Endothelial cell of umbilical vein (primary cell): ENCODE measurements around the gene IGSF1. TPM values are rescaled to one million over a fixed set of nuclear protein-coding genes. Genes with fewer than 3 reads are reported as not detected.

Experiments
- BruUV-seq: library from RNA; stranded (reverse); fragments of 400-500 nt; replicated peaks from 2 replicates; lab custom pipeline; 2021; lab: Mats Ljungman, UMichigan
- CTCF ChIA-PET: fragments of 300-600, 350-600 bp; sonication (Branson Sonifier 250); formaldehyde crosslinking; loops from one replicate; lab custom pipeline; 2021; ENCODE audit warnings: antibody characterized with exemption, inconsistent platforms; lab: Charles Lee
- POLR2A ChIA-PET: fragments of 300-600, 350-600 bp; sonication (Branson Sonifier 250); formaldehyde crosslinking; loops from one replicate; lab custom pipeline; 2021; ENCODE audit warnings: antibody characterized with exemption, inconsistent platforms; lab: Charles Lee
- DNase-seq: peaks from one replicate; pipeline ENCODE4 v3.0.0-alpha.2; 2011; ENCODE audit warnings: low read depth, low spot score
- FAIRE-seq: peaks from 2 replicates; lab custom pipeline; 2011; peaks lifted over from hg19 to GRCh38; lab: Jason Lieb, UNC
- H2AFZ ChIP-seq: 2 replicates; pipeline ENCODE4 v1.6.0; 2012; ENCODE audit warnings: low read depth, low read length, control low read depth, inconsistent platforms
- H3K27ac ChIP-seq: 2 replicates; pipeline ENCODE4 v1.5.1; 2011; ENCODE audit warnings: low read depth, mild to moderate bottlenecking, control low read depth, low read length, moderate library complexity; ENCODE audit not compliant: insufficient read depth
- H3K27me3 ChIP-seq, 2 experiments: 2 replicates each; pipeline versions ENCODE4 v1.6.0 to v1.6.1; 2011; ENCODE audit warnings: low read length in 2 of 2, mixed read lengths in 1 of 2; ENCODE audit not compliant: control insufficient read depth in 2 of 2, insufficient read depth in 2 of 2
- H3K36me3 ChIP-seq, 2 experiments: 2 replicates in 1 of 2; 3 replicates in 1 of 2; pipeline ENCODE4 v1.5.1; 2011; ENCODE audit warnings: low read length in 2 of 2, mild to moderate bottlenecking in 1 of 2, moderate library complexity in 1 of 2; ENCODE audit not compliant: control insufficient read depth in 2 of 2, insufficient read depth in 2 of 2; ENCODE audit errors: extremely low read depth in 1 of 2
- H3K4me1 ChIP-seq: 3 replicates; pipeline ENCODE4 v1.5.1; 2011; ENCODE audit warnings: mild to moderate bottlenecking, low read length; ENCODE audit not compliant: control insufficient read depth, insufficient read depth; ENCODE audit errors: extremely low read depth
- H3K4me2 ChIP-seq: 2 replicates; pipeline ENCODE4 v1.6.1; 2011; ENCODE audit warnings: low read length, control low read depth, mixed read lengths; ENCODE audit not compliant: insufficient read depth
- H3K4me3 ChIP-seq, 3 experiments: fragments of 200-600 bp in 1 of 3; sonication (generic), shearing (Covaris generic) in 1 of 3; replicated peaks in 1 of 3; 2 replicates each; pipeline ENCODE4 v1.5.1; 2011 to 2016; ENCODE audit warnings: control low read depth in 3 of 3, low read length in 3 of 3, mild to moderate bottlenecking in 2 of 3, inconsistent platforms in 1 of 3, low read depth in 1 of 3, moderate library complexity in 1 of 3; ENCODE audit not compliant: insufficient read depth in 1 of 3
- H3K79me2 ChIP-seq: 2 replicates; pipeline ENCODE4 v1.6.0; 2012; ENCODE audit warnings: low read length, inconsistent platforms; ENCODE audit not compliant: control insufficient read depth, insufficient read depth
- H3K9ac ChIP-seq: replicated peaks from 2 replicates; pipeline ENCODE3; 2011; ENCODE audit warnings: low read length, control low read depth; ENCODE audit not compliant: insufficient read depth; ENCODE audit errors: extremely low read depth
- H3K9me1 ChIP-seq: replicated peaks from 3 replicates; pipeline ENCODE4 v1.6.0; 2011; ENCODE audit warnings: mild to moderate bottlenecking, low read length; ENCODE audit not compliant: control insufficient read depth, insufficient read depth; ENCODE audit errors: extremely low read depth
- H3K9me3 ChIP-seq: replicated peaks from 2 replicates; pipeline ENCODE4 v1.5.1; 2012; ENCODE audit warnings: low read length, inconsistent platforms; ENCODE audit not compliant: control insufficient read depth, insufficient read depth
- H4K20me1 ChIP-seq: replicated peaks from 2 replicates; pipeline ENCODE3; 2011; ENCODE audit warnings: mild to moderate bottlenecking, low read length; ENCODE audit not compliant: control insufficient read depth, insufficient read depth; ENCODE audit errors: extremely low read depth
- CTCF ChIP-seq, 2 donors: IDR thresholded peaks; 1 replicate in 1 of 2; 2 replicates in 1 of 2; pipeline ENCODE4 v1.5.1; 2011; ENCODE audit warnings: low read length in 2 of 2, mild to moderate bottlenecking in 2 of 2, moderate library complexity in 2 of 2, control low read depth in 1 of 2, inconsistent platforms in 1 of 2, low read depth in 1 of 2; ENCODE audit not compliant: insufficient read depth in 1 of 2; ENCODE audit errors: extremely low read depth in 1 of 2
- EZH2 ChIP-seq: IDR thresholded peaks from 2 replicates; pipeline ENCODE4 v1.6.1; 2012; ENCODE audit warnings: borderline replicate concordance, low read depth, mild to moderate bottlenecking, moderate library complexity, low read length, inconsistent platforms; ENCODE audit not compliant: severe bottlenecking
- FOS ChIP-seq: IDR thresholded peaks from 2 replicates; pipeline ENCODE4 v1.6.1; 2011; ENCODE audit warnings: mild to moderate bottlenecking, low read length, moderate library complexity, borderline replicate concordance; ENCODE audit not compliant: insufficient read depth
- GATA2 ChIP-seq: IDR thresholded peaks from 2 replicates; pipeline ENCODE4 v1.7.0; 2011; ENCODE audit warnings: low read depth, mild to moderate bottlenecking, moderate library complexity, mixed read lengths, low read length; ENCODE audit not compliant: insufficient read length, insufficient read depth
- JUN ChIP-seq: IDR thresholded peaks from 2 replicates; pipeline ENCODE4 v1.6.1; 2011; ENCODE audit warnings: borderline replicate concordance, low read depth; ENCODE audit not compliant: insufficient read length, insufficient read depth
- MAX ChIP-seq: IDR thresholded peaks from 2 replicates; pipeline ENCODE4 v1.6.1; 2011; ENCODE audit not compliant: insufficient read depth, insufficient read length
- MYC ChIP-seq: IDR thresholded peaks from one replicate; pipeline ENCODE4 v1.6.1; 2011; ENCODE audit warnings: mild to moderate bottlenecking, low read depth, low read length
- POLR2A ChIP-seq: IDR thresholded peaks from 2 replicates; pipeline ENCODE4 v1.6.1; 2012; ENCODE audit warnings: low read depth, mild to moderate bottlenecking, control low read depth, low read length
- POLR2AphosphoS5 ChIP-seq: IDR thresholded peaks from 2 replicates; pipeline ENCODE4 v1.6.1; 2012; ENCODE audit warnings: low read depth, mild to moderate bottlenecking, control low read depth, low read length, moderate library complexity; ENCODE audit not compliant: insufficient read depth
- dilution Hi-C: fragments of 300-500 bp; cut with MboI; formaldehyde crosslinking; loops from one replicate; pipeline ENCODE4 v1.15.0; 2019; ENCODE audit warnings: low sequenced_read_pairs; ENCODE audit not compliant: extremely low pct_ligation_motif_present
- intact Hi-C: fragments of 100-400 bp; cut with micrococcal nuclease; formaldehyde crosslinking; loops from one replicate; pipeline ENCODE4 v1.10.0; 2022
- polyA plus RNA-seq, 4 experiments: library from polyadenylated mRNA; depleted of rRNA in 3 of 4; stranded (reverse) in 3 of 4; unstranded in 1 of 4; fragments of >200 nt; gene quantifications; 2 replicates each; pipeline versions ENCODE4 v1.2.1 to v1.2.3, GENCODE V29; 2011 to 2012; ENCODE audit warnings: missing spikeins in 1 of 4
- total RNA-seq: library from RNA; stranded (reverse); gene quantifications from 2 replicates; pipeline ENCODE4 v1.2.3, GENCODE V29; 2021

Gene IGSF1
- total and polyA plus RNA-seq, 2 donors (not counting 3 experiments of a cell fraction or from before 2014, with no cell fraction given): not detected

- TF ChIP-seq EZH2 (no peak), MAX (no peak), POLR2AphosphoS5 (no peak), POLR2A (no peak), GATA2 (no peak), FOS (no peak), JUN (no peak), MYC (no peak), CTCF (IDR thresholded peaks at IDR 0.05; ENCODE audit: extremely low read depth in 1 of 2, insufficient read depth in 1 of 2, low read depth in 1 of 2, low read length in 2 of 2) (no peak)
- H3K27me3 ChIP-seq: no peaks in the 10 kb centered on the region
- no TSS peak for BruUV-seq
- H3K36me3 ChIP-seq: no peaks in the 10 kb centered on the region
- DNase-seq (no peak), FAIRE-seq (no peak)
- CTCF ChIA-PET: no interaction called here
- H3K4me2 ChIP-seq: no peak overlapping the region
- H3K4me3 ChIP-seq: no peak overlapping the region
- dilution Hi-C loops: no loop called here
- H4K20me1 ChIP-seq: no peaks in the 10 kb centered on the region
- H2AFZ ChIP-seq: no peak overlapping the region
- no peaks in the 10 kb centered on the region for H3K9me1 ChIP-seq
- H3K4me1 ChIP-seq: no peaks in the 10 kb centered on the region
- no peak overlapping the region for H3K27ac ChIP-seq
- POLR2A ChIA-PET: no interaction called here
- H3K9me3 ChIP-seq: no peaks in the 10 kb centered on the region
- intact Hi-C loops: no loop called here
- no peak overlapping the region for H3K9ac ChIP-seq
- no peaks in the 10 kb centered on the region for H3K79me2 ChIP-seq
Observed at GRCh38 chrX:131287560-131288179, 1.4 kb downstream of the IGSF1 start.
